Stimulated activated naive CD4-positive, alpha-beta T cell (primary cell): ENCODE results near the gene PRELID1.
A peak's percentile ranks its signal among the peaks of the same experiment; 100 is the strongest.
"Not testable (repeated sequence)": the region's sequence is repeated elsewhere in the genome, so short reads cannot be mapped to it uniquely, and the experiment has no call there.

Source experiments
- DNase-seq, 6 experiments: peaks; one replicate each; lab custom pipeline; 2025; lab: John Stamatoyannopoulos, UW

Gene PRELID1

DNA sequence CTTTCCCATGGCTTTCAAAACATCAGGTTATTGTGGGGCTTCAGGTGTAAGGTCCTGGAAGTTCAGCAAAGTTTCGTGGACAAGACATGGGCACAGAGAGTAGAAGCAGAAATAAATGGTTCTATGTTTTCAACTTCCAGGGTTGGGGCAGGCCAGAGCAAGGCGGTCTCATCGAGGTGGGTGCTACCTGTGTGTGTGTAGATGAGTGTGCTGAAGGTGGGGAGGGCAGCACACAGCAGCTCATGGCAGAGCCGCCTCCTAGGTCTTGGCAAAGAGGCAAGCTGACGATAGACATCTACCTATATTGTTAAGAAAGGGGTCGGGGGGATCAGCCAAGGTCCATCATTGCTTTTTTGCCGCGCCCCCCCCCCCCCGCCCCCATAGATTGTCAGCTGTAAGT lies 3.9 kb upstream of the PRELID1 start:
- no peak for DNase-seq

DNA sequence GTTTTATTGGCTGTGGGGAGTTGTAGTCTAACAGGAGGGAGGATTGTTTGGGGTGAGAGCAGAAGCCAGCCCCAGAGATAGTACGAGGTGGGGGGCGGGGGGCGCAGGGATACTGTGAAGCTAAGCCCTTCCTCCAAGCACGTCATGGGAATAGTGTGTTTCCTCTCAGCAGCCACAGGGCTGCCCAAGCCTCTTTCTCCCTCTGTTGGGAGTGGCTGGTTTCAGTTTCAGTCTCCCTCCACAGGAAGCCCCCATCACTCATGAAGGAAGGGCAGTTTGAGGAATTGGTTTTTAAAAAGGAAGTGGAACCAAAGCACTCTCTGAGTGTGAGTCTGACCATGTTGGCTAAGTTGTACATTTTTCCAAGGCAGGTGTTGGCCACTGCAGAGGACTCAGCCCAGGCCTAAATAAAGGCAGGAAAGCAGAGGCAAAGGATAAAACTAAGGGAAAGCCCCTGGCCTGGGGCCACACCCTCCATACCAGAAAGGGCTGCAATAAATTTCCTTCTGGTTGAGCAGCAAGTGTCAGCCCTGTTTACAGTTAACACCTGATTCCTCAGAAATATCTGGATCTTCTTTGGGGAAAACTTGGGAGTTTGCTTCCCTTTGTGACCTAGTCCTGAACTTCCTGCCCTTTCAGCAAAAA lies 3.2 kb upstream of the PRELID1 start:
- peak in 5 of 6 experiments; percentile 15 to 34 (median 29) for DNase-seq

- no peak for DNase-seq
Observed at GRCh38 chr5:177300951-177301350, 2.6 kb upstream of the PRELID1 start.

GRCh38 chr5:177301503-177302165 lies 2.0 kb upstream of the PRELID1 start:
- no peak for DNase-seq

- peak in 2 of 6 experiments; percentile 26 to 32 for DNase-seq
Observed at GRCh38 chr5:177302354-177303110, 1.1 kb upstream of the PRELID1 start.

- no peak for DNase-seq
Observed at GRCh38 chr5:177303925-177304391, 359 bp downstream of the PRELID1 start.

DNA sequence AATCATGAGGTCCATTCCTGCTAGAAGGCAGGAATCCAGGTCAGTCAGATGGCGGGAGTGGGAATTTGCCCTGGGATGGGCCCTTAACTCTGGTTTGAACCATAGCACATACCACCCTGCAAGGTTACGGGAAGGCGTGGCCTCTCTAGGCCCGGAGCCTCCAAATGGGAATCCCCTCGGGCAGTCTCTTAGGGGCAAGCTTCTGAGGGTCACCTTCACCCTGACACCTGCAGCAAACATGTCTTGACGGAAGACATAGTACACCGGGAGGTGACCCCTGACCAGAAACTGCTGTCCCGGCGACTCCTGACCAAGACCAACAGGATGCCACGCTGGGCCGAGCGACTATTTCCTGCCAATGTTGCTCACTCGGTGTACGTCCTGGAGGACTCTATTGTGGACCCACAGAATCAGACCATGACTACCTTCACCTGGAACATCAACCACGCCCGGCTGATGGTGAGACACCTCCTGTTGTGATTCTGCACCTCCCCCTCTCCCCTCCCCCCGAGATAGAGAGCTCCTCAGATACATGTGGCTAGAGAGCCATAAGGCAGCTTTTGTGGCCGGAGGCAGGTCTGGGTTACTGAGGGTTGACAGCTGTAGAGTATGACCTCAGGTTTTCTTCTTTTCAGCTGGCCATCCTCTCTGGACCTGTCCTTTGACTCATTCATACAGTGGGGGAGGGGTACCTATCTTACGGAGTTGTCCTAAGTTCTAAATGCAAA lies 957 bp downstream of the PRELID1 start:
- no peak for DNase-seq

DNA sequence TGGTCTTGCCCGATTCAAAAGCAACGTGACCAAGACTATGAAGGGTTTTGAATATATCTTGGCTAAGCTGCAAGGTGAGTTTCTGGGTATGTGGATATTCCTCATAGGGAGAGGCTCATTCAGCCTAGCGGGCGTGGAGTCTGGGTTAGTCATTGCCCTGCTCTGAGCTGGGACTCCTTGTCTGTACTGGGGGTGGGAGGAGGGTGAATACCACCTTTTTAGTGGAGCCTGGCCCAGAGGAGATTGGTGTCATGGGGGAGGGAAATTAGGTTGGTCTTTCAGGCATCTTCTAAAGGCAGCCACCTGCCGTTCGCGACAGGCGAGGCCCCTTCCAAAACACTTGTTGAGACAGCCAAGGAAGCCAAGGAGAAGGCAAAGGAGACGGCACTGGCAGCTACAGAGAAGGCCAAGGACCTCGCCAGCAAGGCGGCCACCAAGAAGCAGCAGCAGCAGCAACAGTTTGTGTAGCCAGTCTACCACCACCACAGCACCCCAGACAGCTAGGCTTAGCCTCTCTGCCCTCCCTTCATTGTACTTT lies 2.6 kb downstream of the PRELID1 start:
- DNase-seq = not testable (repeated sequence)

GRCh38 chr5:177306674-177307543 lies 3.3 kb downstream of the PRELID1 start:
- no peak for DNase-seq

- DNase-seq = no peak
Observed at GRCh38 chr5:177307544-177308363, 4.2 kb downstream of the PRELID1 start.

DNA sequence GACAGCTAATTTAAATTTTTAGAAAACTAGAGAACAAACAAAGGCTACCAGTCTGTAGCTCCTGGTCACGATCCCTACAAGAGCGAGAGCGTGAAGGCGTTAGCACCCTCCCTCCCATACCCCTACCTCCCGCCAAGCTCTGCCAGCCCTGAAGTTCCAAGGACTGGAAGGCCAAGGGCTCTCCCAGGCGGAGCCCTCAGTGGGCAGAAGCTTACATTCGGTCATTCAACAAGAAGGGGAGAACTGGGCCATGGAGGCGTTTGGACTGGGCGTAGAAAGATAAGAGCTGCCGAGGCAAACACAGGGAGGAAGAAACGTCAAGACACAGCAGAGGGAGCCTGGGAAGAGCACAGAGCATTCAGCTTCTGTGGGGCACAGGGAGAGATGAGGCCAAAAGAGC lies 5.1 kb downstream of the PRELID1 start:
- no peak for DNase-seq

- peak; percentile 8 to 78 (median 58) for DNase-seq
Observed at GRCh38 chr5:177309351-177310191, 6.0 kb downstream of the PRELID1 start.

- DNase-seq = no peak
Observed at GRCh38 chr5:177310332-177310731, 6.7 kb downstream of the PRELID1 start.

DNA sequence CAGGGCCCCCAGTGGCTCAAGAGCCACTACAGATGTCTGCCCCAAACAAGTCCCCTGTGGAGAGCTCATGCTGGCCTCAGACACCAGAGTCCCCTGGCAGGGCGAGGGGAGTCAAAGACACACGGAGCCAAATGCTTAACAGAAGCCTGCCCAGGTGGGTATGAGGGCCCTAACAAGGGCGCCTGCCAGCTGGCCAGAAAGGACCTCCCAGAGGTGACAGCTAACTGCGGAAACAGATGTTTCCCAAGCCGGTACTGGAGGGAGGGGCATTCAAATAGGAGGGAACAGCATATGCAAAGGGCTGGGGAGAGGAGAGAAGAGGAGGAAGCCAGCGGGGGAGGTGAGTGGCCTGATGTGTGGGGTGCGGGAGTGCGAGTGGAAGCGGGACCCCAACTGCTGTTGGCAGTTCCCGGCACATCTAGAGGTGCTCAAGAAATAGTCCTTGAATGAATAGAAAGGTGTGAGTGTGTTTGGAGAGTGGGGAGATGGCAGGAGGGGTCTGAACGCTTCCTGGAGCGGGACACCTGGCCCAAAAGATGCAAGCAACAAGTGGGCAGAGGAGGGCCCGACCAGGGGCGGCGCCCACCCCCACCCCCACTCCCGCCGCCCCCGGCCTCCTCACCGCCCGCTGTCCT lies 7.3 kb downstream of the PRELID1 start:
- DNase-seq = peak in 2 of 6 experiments; percentile 10 to 15

DNA sequence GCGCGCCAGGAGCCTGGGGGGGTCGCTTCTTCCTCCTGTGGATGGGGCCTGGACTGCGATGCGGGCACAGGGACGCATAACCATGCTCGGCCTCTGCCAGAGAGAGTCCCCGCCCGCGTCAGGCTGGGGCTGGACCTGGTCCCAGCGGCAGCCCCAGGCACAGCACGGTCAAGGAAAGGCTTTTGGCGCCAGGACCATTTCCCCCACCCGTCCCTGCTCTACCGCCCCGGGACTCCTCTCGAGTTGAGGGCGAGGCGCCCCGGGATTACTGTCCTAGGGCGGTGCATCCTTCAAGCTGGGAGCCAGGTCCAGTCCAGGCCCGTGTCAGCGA lies 7.8 kb downstream of the PRELID1 start:
- DNase-seq = no peak

DNA sequence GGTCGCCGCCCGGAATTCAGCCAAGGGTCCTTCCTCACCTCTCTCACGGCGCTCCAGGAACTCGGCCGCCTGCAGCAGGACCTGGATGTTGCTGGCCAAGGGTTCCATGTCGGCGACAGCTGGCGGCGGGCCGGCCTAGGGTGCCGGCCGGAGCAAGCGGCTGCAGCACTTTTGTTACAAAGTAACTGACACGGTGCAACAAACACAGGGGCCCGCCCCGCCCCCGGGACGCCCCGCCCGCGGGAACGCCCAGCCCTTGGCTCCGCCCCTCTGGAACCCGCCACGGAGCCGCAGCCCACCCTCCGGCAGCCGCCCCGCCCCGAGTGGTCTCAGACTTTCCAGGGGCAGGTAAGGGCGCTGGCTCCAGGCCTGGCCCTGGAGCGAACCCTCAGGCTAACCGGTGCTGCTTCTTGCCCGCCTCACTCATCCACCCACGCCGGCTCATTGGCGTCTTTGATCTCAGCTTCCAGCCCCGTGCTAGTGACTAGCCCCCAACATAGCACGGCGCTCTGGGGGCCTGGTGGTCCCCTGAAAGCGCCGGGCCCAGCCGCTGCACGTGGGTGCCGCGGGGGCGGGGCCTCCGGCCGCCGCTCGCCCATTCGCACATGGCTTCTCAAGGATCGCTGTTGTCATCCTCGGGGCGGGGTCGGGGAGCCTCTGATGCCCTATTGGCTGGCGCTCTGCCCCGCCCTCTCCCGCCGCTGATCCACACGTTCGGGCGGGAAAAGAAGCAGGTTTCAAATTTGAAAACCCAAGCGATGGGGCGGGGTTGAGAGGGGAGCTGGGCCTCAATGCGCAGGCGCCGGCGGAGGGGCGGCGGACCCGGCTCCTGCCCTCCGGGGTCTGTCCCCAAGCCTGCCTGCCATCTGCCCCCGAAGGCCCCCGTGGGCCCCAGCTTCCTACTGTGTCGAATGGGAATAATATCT lies 8.4 kb downstream of the PRELID1 start, which contains the start of gene MXD3:
TSS of gene MXD3 (minus strand) at position 176 of the 926 bp plus-strand sequence. CDS start at position 108, 68 bp downstream.
- peak; percentile 85 to 93 (median 90) for DNase-seq

DNA sequence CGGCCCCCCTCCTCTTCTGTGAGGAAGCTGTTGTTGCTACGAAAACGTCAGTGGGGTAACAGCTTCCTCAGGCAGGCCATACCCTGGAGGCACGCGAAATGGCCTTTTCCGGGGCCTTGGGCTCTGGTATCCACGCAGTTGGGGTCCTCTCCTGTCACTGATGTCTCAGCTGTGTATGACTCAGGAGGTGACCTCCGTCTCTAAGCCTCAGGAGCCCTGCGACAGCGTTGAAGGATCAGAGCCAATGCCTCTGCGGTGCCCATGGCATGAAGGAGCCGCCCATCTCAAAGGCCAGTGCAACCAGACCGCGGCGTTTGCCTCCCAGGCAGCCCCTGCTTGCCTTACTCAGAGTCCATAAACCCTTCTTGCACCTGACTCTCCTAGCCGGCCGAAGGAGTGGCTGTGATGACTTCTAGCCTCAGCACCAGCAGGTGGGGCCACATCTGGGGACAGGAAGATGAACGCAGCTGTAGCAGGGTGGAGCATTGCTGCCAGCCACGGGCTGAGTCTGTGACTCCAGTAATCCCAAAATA lies 9.1 kb downstream of the PRELID1 start:
- DNase-seq = no peak
